Progenitor cell of endocrine pancreas (in vitro differentiated cells): ENCODE measurements around the gene CNST. TPM values are rescaled to one million over a fixed set of nuclear protein-coding genes. Genes with fewer than 3 reads are reported as not detected.

Experiments
- DNase-seq: peaks from one replicate; pipeline ENCODE4 v3.0.0; 2021; ENCODE audit warnings: low spot score; ENCODE audit not compliant: unreplicated experiment
- H3K27ac Mint-ChIP-seq: 2 replicates; pipeline ENCODE4 v1.8.0; 2021; ENCODE audit warnings: mild to moderate bottlenecking, moderate library complexity, mixed read lengths
- H3K27me3 Mint-ChIP-seq: 2 replicates; pipeline ENCODE4 v1.8.0; 2021; ENCODE audit warnings: mixed read lengths
- H3K36me3 Mint-ChIP-seq: 2 replicates; pipeline ENCODE4 v1.8.0; 2022; ENCODE audit warnings: mixed read lengths; ENCODE audit not compliant: insufficient read depth
- H3K4me1 Mint-ChIP-seq: 2 replicates; pipeline ENCODE4 v1.8.0; 2021; ENCODE audit warnings: low read depth, mixed read lengths
- H3K4me3 Mint-ChIP-seq: 2 replicates; pipeline ENCODE4 v1.8.0; 2021; ENCODE audit warnings: low read depth, mild to moderate bottlenecking, moderate library complexity, mixed read lengths
- H3K9me3 Mint-ChIP-seq: 2 replicates; pipeline ENCODE4 v1.8.0; 2021; ENCODE audit warnings: low read depth, mixed read lengths
- CTCF ChIP-seq: fragments of 200-600 bp; sonication (generic); IDR thresholded peaks from one replicate; pipeline ENCODE4 v1.5.0; 2021; ENCODE audit warnings: antibody characterized with exemption, mild to moderate bottlenecking; ENCODE audit not compliant: unreplicated experiment
- total RNA-seq: library from RNA; stranded (reverse); gene quantifications from 2 replicates; pipeline ENCODE4 v1.2.1, GENCODE V29; 2021

The CNST gene
- total RNA-seq, 1 donor from 2014 or later: 28.3 TPM

GRCh38 chr1:246571953-246572352 lies 5.7 kb downstream of the CNST start:
- no peak for TF ChIP-seq CTCF
- Mint-ChIP-seq H3K9me3 (peaks cover 5% of the 10 kb centered on the region), H3K27me3 (no peaks in the 10 kb centered on the region), H3K36me3 (peaks cover 7% of the 10 kb centered on the region), H3K4me1 (peaks cover 15% of the 10 kb centered on the region), H3K4me3 (no peak overlapping the region), H3K27ac (no peak overlapping the region)
- no peak for DNase-seq

- H3K9me3 Mint-ChIP-seq: peaks cover 5% of the 10 kb centered on the region
- H3K27ac Mint-ChIP-seq: no peak overlapping the region
These were observed 6.5 kb downstream of the CNST start for GRCh38 chr1:246572785-246573184.

GRCh38 chr1:246573491-246573890 lies 7.2 kb downstream of the CNST start:
- H3K27ac Mint-ChIP-seq: no peak overlapping the region
- no peak overlapping the region for H3K4me3 Mint-ChIP-seq
- H3K36me3 Mint-ChIP-seq: peaks cover 9% of the 10 kb centered on the region
- peaks cover 19% of the 10 kb centered on the region for H3K4me1 Mint-ChIP-seq
- no peaks in the 10 kb centered on the region for H3K27me3 Mint-ChIP-seq
- H3K9me3 Mint-ChIP-seq: peaks cover 5% of the 10 kb centered on the region
- TF ChIP-seq CTCF: no peak
- DNase-seq: no peak

More at GRCh38 chr1:246572785-246573184, 6.5 kb downstream of the CNST start:
- peaks cover 9% of the 10 kb centered on the region for H3K36me3 Mint-ChIP-seq
- no peak overlapping the region for H3K4me3 Mint-ChIP-seq
- H3K27me3 Mint-ChIP-seq: no peaks in the 10 kb centered on the region
- DNase-seq: no peak
- TF ChIP-seq CTCF: no peak
- peaks cover 17% of the 10 kb centered on the region for H3K4me1 Mint-ChIP-seq

GRCh38 chr1:246576709-246577032 lies 10.4 kb downstream of the CNST start:
- peaks cover 5% of the 10 kb centered on the region for H3K9me3 Mint-ChIP-seq
- peaks cover 15% of the 10 kb centered on the region for H3K4me1 Mint-ChIP-seq
- DNase-seq: no peak
- TF ChIP-seq CTCF: no peak
- H3K36me3 Mint-ChIP-seq: peaks cover 9% of the 10 kb centered on the region
- no peak overlapping the region for H3K27ac Mint-ChIP-seq
- H3K27me3 Mint-ChIP-seq: no peaks in the 10 kb centered on the region
- H3K4me3 Mint-ChIP-seq: no peak overlapping the region

GRCh38 chr1:246577082-246577719 lies 10.9 kb downstream of the CNST start:
- H3K36me3 Mint-ChIP-seq: peaks cover 9% of the 10 kb centered on the region
- H3K9me3 Mint-ChIP-seq: peaks cover 5% of the 10 kb centered on the region
- H3K4me3 Mint-ChIP-seq: no peak overlapping the region
- H3K4me1 Mint-ChIP-seq: peaks cover 18% of the 10 kb centered on the region
- DNase-seq: no peak
- no peaks in the 10 kb centered on the region for H3K27me3 Mint-ChIP-seq
- no peak for TF ChIP-seq CTCF
- no peak overlapping the region for H3K27ac Mint-ChIP-seq
